Renal pelvis (tissue), 4 donors: ENCODE data around the gene CIB2. TPM values are rescaled to one million over a fixed set of nuclear protein-coding genes. Genes with fewer than 3 reads are reported as not detected.
A peak's percentile ranks its signal among the peaks of the same experiment; 100 is the strongest.

Source experiments
- DNase-seq: peaks from one replicate; pipeline ENCODE4 v3.0.0-alpha.2; 2013
- polyA plus RNA-seq, 3 donors: library from polyadenylated mRNA; unstranded; fragments of 120-200 nt; gene quantifications; one replicate each; pipeline ENCODE4 v1.2.1, GENCODE V29; 2013; ENCODE audit not compliant: insufficient read length in 3 of 3

CIB2 gene
- polyA plus RNA-seq, 3 donors, result 32.3 to 41.1 (median 40.1) TPM

GRCh38 chr15:78110096-78110495 lies 21.1 kb downstream of the CIB2 start:
- DNase-seq, result no peak

- no peak for DNase-seq
These were observed 22.1 kb downstream of the CIB2 start for GRCh38 chr15:78109156-78109555.

- peak; percentile 66 for DNase-seq
These were observed 22.8 kb downstream of the CIB2 start for GRCh38 chr15:78108300-78109084.

GRCh38 chr15:78107471-78107870 lies 23.8 kb downstream of the CIB2 start:
- DNase-seq, result no peak

GRCh38 chr15:78105476-78106241 lies 25.6 kb downstream of the CIB2 start:
- no peak for DNase-seq

- DNase-seq, result no peak
These were observed 26.4 kb downstream of the CIB2 start for GRCh38 chr15:78104566-78105475.

GRCh38 chr15:78104119-78104479 lies 27.1 kb downstream of the CIB2 start:
- DNase-seq, result no peak

GRCh38 chr15:78103406-78104118 lies 27.7 kb downstream of the CIB2 start:
- DNase-seq, result no peak

GRCh38 chr15:78102741-78103140 lies 28.5 kb downstream of the CIB2 start:
- DNase-seq, result no peak

GRCh38 chr15:78102211-78102610 lies 29.0 kb downstream of the CIB2 start:
- no peak for DNase-seq

- DNase-seq, result no peak
These were observed 29.7 kb downstream of the CIB2 start for GRCh38 chr15:78101423-78102105.

- no peak for DNase-seq
These were observed 30.4 kb downstream of the CIB2 start for GRCh38 chr15:78100886-78101285.

GRCh38 chr15:78098131-78098755 lies 33.0 kb downstream of the CIB2 start:
- no peak for DNase-seq

- no peak for DNase-seq
These were observed 33.6 kb downstream of the CIB2 start for GRCh38 chr15:78097667-78098066.

GRCh38 chr15:78093242-78094020 lies 37.8 kb downstream of the CIB2 start:
- DNase-seq, result peak; percentile 78

GRCh38 chr15:78092261-78093041 lies 38.8 kb downstream of the CIB2 start, which contains the start of gene SH2D7:
SH2D7 (plus strand) TSS chr15:78092561; CDS start chr15:78092585, 24 bp downstream.
- DNase-seq, result no peak

- no peak for DNase-seq
These were observed 40.7 kb downstream of the CIB2 start for GRCh38 chr15:78090422-78091063.

- DNase-seq, result no peak
These were observed 42.5 kb downstream of the CIB2 start for GRCh38 chr15:78088773-78089080.
